RPMI8226 (cell line): ENCODE data around the gene CLDN7.

Experiments
- DNase-seq: peaks from one replicate; pipeline ENCODE4 v3.0.0-alpha.2; 2015

Gene CLDN7

DNA sequence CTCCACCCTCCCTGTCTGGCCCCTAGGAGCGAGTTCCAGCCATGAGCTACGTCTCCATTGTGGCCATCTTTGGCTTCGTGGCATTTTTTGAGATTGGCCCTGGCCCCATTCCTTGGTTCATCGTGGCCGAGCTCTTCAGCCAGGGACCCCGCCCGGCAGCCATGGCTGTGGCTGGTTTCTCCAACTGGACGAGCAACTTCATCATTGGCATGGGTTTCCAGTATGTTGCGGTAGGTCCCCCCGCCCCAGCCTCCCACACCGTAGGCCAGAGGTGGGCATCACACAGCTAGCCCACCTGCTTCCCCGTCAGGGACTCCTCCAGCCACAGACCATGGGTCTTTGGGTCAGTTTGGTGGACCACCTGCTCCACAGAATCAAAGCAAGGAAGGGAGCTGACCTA is 23.4 kb upstream of the CLDN7 start:
- DNase-seq: no peak

DNA sequence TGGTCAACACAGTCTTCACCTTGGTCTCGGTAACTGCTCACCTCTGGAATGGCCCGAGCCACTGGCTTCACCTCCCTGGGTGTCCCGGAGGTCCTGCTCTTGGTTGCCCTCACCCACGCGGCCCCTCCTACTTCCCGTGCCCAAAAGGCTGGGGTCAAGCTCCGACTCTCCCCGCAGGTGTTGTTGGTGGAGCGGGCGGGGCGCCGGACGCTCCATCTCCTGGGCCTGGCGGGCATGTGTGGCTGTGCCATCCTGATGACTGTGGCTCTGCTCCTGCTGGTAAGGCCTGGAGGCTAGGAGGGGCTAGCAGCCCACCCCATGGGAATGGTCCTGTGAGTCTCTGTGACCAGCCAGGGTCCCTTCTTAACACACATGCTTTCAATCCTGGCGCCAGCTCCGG is 22.6 kb upstream of the CLDN7 start:
- no peak for DNase-seq

DNA sequence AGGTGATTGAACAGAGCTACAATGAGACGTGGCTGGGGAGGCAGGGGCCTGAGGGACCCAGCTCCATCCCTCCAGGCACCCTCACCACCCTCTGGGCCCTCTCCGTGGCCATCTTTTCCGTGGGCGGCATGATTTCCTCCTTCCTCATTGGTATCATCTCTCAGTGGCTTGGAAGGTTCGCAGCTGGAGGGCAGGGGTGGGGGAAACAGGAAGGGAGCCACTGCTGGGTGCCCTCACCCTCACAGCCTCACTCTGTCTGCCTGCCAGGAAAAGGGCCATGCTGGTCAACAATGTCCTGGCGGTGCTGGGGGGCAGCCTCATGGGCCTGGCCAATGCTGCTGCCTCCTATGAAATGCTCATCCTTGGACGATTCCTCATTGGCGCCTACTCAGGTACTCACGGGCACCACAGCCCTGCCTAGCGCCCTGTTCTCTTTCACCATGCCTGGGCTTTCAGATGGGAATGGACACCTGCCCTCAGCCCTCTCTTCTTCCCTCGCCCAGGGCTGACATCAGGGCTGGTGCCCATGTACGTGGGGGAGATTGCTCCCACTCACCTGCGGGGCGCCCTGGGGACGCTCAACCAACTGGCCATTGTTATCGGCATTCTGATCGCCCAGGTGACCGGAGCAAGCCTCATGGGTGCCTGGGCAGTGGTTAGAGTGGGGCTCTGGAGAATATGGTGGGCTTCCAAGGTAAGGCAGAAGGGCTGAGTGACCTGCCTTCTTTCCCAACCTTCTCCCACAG is 21.4 kb upstream of the CLDN7 start:
- no peak for DNase-seq

DNA sequence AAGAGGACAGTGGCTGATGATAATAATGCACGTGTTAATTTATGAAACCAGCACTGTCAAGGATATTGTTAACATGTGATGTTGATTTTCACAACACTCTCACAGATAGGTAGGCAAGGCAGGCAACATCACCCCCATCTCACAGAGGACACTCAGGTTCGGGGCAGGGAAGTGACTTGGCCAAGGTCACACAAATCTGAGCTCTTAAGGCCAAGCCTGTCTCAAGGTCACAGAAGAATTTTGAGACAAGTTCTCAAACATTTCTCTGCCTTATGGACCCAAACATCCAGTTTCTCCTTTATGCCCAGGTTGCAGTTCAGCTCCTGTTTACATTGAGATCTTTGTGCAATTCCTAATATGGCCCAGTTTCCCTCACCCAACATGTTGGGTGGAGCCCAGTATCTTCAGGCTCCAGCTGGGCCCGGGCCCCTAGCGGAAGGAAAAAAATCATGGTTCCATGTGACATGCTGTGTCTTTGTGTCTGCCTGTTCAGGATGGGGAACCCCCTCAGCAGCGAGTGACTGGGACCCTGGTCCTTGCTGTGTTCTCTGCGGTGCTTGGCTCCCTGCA is 20.6 kb upstream of the CLDN7 start:
- DNase-seq: no peak

DNA sequence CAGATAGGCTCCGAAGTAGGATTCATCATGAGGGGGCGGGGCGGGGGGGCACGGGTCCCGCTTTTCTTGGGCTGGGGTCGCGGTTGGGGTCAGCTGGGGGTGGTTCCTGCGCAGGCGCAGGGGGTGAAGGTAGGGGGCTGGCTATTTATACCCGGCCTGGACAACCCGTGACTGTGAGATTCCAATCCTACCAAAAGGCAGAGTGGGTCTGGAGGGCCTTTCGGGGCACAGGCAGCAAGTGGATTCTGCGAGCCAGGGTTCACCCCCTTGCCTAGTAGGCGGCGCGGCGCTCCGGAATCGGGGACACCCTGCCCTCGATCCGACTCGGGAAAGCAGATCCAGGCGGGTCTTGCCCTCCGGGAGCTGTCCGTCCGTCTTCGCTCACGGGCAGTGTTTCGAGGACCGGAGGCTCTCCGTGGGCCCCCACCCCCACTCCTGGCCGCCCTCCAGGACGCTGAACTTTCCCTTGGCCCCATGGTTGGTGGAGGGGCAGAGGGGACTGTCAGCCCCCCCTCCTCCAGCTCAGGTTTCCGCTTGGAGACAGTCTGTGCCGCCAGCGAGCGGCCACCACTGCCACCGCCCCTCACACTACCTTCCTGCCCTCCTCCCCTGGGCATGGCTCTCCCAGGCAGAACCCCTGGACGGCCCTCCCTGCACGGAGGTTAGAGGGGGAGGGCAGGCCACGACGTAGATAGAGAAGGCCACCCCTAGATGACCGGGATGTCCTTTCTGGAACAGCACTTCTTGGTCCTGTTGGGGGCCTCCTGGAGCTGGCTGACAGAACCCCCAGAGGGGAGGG is 19.9 kb upstream of the CLDN7 start:
- no peak for DNase-seq

DNA sequence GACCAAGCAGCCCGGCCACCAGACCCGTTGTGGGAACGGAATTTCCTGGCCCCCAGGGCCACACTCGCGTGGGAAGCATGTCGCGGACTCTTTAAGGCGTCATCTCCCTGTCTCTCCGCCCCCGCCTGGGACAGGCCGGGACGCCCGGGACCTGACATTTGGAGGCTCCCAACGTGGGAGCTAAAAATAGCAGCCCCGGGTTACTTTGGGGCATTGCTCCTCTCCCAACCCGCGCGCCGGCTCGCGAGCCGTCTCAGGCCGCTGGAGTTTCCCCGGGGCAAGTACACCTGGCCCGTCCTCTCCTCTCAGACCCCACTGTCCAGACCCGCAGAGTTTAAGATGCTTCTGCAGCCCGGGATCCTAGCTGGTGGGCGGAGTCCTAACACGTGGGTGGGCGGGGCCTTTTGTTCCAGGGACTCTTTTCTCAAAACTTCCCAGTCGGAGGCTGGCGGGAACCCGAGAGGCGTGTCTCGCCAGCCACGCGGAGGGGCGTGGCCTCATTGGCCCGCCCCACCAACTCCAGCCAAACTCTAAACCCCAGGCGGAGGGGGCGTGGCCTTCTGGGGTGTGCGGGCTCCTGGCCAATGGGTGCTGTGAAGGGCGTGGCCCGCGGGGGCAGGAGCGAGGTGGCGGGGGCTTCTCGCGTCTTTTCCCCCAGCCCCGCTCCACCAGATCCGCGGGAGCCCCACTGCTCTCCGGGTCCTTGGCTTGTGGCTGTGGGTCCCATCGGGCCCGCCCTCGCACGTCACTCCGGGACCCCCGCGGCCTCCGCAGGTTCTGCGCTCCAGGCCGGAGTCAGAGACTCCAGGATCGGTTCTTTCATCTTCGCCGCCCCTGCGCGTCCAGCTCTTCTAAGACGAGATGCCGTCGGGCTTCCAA is 19.0 kb upstream of the CLDN7 start, which contains the start of gene SLC2A4:
Gene SLC2A4 (plus strand): TSS at position 645 of the 879 bp plus-strand sequence. CDS start 217 bp downstream, at position 862.
- DNase-seq: peak; percentile 94

DNA sequence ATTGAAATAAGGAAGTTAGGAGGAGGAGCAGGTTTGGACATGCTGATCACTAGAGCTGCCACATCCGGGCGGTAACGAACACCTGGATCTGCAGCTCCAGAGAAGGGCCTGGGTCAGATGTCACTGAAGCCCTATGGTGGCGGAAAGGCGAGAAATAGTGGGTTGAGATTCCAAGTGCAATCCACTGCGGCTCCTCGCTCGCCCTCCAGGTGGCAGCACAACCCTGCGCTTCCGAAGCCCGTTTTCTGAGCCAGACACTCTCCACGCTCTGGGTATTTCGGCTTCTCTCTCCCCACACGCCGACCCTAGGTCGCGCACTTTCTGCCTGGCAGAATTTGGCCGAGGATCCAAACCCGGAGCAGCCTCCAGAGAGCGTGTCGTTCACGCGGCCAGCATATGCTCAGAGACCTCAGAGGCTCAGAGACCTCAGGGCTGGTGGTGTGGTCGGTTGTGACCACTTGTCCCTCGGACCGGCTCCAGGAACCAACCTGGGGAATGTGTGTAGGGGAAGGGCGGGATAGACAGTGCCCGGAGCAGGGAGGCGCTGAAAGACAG is 18.3 kb upstream of the CLDN7 start:
- peak; percentile 91 for DNase-seq

DNA sequence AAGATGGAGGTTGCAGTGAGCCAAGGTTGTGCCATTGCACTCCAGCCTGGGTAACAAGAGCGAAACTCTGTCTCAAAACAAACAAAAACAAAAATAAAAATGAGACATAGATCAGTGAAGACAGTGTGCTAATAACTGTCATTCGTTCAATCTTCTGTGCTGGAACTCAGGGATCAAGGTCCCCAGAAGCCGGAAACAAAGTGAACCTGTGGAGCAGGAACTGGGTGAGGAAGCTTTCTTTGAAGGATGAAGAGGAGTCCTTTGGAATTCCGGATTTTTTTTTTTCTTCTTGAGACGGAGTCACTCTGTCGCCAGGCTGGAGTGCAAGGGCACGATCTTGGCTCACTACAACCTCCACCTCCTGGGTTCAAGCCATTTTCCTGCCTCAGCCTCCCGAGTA is 17.2 kb upstream of the CLDN7 start:
- DNase-seq: no peak

DNA sequence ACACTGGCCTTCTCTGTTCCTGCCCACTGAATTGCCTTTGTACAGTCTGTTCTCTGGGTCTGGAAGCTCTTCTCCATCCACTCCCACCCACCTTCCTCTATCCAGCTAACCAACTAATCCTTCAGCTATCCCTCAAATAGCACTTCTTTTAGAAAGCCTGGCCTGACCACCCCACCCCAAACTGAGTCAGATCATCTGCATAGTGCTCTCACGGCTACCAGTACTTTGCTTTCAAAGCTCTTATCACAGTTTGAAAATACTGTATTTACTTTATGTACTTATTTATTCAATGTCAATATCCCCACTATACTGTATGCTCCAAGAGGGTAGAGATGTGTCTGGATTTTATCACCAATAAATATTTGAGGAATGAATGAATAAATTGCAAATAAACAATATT is 4.5 kb upstream of the CLDN7 start:
- DNase-seq: no peak

DNA sequence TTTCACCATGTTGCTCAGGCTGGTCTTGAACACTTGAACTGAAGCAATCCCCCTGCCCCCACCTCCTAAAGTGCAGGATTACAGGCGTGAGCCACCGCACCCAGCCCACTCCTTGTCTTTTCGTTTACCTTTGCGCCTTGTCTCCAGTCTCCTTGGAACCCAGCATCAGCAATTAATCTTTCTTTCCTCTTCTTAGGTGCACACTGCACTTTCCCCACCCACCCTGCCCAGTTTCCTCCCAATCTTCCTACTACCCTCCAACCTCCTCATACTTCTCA is 1.5 kb upstream of the CLDN7 start:
- DNase-seq: no peak

DNA sequence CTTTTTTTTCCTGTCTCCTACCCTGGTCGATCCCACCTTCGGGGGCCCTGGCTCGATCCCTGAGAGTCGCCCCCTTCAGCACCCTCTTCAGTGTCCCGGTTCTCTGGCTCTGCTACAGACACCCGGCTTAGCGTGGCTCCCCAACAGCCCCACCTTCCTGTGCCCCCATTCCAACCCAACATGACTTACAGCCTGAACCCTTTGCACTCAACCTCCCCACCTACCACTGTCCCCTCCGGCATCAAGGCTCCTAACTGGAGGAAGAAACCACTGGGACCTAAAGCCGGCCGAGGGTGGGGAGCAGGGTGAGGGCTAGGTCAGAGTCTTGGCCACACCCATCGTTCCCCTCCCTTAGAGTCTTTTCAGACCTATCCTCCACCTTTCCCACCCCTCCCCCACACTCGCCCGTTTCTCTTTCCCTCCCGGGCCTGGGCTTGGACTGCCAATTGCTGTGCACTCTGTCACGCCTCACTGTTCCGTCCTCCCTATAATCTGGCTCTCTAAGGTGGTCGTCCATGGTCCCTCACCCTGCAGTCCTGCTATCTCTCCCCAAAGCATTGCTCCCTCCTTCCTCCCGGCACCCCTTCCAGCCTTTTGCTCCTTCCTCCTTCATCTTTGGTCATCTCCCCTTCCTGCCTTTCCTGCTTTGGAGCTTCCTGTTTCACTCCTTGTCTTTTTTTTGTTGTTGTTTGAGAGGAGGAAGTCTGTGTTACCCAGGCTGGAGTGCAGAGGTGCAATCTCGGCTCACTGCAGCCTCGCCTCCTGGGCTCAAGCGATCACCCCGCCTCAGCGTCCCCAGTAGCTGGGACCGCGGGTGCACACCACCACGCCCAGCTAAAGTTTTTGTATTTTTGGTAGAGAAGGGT is 890 bp upstream of the CLDN7 start:
- DNase-seq: peak; percentile 70

DNA sequence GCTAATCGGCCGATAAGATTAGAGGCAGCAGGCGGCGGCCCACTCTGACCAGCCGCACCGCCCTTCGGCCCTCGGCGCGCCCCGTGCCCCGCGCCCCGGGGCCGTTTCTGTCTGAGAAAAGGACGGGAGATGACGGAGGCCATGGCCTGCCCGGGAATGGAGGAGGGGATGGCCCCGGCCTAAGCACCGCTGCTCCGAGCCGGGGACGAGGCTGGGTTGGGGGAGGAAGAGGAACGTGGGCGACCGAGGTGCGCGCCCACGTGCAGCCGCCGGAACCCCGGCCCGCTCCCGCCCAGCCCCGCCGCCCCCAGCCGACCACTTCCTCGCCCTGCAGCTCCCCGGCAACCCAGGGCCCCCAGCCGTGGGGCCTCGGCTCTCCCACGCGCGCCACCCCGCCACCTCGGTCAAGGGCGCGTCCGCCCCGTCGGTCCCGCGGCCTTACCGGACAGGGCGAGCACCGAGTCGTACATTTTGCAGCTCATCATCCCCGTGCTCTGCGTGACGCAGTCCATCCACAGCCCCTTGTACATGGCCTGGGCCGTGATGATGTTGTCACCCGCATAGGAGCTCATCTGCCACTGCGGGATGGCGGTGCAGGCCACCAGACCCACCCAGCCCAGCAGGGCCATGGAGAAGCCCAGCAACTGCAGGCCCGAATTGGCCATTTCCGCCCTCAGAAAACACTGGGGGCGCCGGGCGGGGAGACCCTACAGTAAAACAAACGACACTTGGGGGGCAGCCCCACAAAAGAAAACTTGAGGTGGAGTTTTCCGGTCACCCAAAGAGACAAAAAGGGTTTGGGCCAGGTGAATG is 693 bp downstream of the CLDN7 start:
- no peak for DNase-seq

DNA sequence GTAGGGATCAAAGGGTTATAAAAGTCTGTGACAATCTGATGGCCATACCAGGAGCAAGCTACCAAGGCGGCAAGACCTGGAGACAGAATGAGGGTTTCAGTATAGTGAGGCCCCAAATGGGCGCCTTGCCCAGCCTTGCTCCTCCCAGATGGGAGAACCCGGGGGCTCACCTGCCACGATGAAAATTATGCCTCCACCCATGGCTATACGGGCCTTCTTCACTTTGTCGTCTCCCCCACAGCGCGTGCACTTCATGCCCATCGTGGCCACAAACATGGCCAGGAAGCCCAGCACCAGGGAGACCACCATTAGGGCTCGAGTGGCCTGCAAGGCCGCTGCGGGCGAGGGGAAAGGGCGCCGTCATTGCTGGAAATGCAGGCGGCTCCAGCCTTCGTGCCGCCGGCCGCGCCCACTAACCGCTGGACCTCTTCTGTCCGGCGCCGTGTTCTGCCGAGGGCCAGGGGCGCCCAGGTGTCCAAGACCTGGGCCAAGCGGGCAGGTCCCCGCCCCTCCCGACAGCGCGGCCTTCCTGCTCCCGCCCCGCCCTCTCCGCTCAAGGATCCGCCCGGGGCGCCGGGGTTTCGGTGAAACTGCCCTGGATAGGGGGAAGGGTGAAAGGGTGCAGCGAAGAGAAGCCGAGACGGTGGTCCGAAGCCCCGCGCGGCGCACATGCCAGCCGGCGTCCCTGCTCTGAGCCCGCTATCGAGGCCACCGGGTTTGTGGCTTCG is 1.5 kb downstream of the CLDN7 start:
- peak; percentile 79 for DNase-seq

DNA sequence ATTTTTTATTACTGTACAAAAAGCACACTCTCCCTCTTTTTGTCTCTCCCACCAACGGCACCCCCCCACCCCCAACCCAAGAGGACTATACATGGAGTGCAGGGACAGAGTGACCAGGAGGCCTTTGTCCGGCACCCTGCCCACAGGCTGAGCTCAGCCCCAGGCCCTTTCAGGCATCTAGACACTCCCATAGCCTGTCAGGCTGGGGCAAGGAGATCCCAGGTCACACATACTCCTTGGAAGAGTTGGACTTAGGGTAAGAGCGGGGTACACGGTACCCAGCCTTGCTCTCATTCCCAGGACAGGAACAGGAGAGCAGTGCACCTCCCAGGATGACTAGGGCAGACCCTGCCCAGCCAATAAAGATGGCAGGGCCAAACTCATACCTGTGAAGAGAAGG is 2.1 kb downstream of the CLDN7 start:
- no peak for DNase-seq

DNA sequence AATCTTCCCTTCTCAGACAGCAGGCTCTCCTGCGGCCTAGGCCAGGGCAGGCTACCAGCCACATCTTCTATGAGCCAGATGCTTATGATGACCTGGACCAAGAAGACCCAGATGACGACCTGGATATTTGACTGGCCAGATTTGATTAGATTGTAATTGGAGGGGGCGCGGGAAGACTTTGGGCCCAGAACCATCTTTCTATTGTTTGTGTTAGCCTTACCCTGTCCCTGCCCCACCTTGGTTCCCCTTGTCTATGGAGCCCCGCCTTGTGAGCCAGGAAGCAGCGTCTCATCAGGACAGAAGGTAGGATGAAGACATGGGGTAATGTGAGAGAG is 2.8 kb downstream of the CLDN7 start:
- DNase-seq: no peak

DNA sequence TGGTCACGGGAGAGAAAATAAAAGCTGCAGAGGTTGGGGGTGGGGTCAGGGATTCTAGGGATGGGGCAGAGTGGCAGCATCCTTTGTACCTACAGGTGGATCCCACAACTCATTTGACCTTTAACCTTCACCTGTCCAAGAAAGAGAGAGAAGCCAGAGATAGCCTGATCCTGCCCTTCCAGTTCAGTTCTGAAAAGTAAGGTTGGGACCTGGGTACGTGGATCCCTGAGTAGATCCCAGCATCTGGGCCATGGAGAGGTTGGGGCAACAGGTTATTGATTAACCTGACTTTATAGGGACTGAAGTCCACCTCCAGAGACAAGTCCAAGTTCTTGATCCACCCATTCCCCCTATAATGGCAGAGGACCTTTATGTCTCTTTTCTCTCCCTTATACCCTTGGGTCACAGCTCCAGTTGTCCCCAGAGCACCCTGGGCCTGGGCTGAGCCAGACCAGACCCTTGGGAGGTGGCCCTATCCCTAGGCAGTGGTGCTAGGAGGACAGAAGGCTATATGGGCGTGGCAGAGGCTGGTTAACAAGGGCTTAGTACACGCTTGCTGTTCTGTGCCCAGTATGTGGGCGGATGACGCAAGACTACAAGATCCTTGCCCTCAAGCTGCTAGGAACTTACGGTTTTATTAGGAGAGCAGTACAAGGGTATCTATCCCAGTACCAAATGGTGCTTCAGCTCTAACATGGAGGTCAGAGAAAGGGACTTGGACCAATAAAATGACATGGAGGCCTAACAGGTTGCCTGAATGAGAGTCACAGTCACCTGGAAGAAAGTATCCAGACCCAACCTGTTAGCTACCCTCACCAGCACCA is 3.3 kb downstream of the CLDN7 start:
- no peak for DNase-seq

DNA sequence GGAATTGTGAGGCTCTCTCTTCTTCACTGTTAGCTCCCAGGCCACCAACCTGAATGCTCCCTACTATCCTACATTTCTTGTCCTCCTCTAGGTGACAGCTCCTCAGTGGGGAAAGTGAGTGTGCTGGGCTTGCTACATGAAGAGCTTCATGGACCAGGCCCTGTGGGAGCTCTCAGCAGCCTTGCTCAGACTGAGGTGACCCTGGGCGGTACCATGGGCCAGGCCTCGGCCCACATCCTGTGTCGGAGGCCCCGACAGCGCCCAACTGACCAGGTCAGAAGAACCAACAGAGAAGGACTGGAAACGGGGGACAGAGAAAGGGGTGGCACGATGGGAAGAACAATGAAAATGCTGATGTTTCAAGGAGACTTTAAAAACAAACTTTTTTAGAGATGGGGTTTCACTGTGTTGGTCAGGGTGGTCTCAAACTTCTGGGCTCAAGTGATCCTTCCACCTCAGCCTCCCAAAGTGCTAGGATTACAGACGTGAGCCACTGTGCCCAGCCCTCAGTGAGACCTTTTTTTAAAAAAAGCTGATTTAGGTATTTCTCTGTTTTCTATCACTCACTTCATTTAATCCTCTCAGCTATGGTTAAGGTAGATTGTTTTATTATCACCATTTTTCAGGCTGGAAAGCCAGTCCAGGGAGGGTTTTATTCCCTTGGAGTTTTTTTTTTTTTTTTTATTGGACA is 5.4 kb downstream of the CLDN7 start:
- DNase-seq: no peak

DNA sequence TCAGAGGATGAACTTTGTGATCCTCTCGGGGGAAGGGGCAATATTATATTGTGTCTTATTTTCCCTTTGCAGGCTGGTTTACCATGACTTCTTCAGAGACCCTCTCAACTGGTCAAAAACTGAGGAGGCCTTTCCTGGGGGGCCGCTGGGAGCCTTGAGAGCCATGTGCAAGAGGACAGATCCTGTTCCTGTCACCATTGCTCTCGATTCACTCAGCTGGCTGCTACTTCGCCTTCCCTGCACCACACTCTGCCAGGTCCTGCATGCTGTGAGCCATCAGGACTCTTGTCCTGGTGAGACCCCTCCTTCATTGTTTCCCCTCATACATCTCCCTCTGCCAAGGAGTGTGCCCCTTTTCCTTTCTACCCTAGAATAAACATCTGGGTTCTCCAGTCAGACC is 7.8 kb downstream of the CLDN7 start:
- DNase-seq: no peak

DNA sequence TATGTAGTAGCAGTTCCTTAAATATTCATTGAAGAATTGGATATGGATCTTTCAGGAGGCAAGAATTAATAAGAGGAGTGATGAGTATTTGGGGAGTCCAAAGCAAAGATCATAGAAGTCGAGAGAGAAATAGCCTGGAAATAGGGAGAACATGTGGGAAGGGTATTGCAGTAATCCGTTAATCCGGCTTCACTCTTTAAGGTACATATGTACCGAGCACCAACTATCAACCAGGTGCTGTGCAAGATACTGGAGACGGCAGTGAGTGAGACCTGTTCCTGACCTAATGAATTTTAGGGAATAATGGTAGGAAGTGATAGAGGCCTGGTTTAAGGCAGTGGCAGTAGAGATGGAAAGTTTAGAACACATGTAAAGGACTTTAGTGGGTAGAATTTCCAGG is 9.2 kb downstream of the CLDN7 start:
- no peak for DNase-seq
